Activated CD8-positive, alpha-beta T cell treated with anti-CD3 and anti-CD28 coated beads for 36 hours (primary cell): Measurements from ENCODE around the gene SAMD5. TPM values are rescaled to one million over a fixed set of nuclear protein-coding genes. Genes with fewer than 3 reads are reported as not detected.

Experiments
- ATAC-seq: fragments of 200-7000 bp; cut with Tn5 transposase; one replicate; pipeline ENCODE4 v1.10.0; 2021; ENCODE audit warnings: mild to moderate bottlenecking, moderate library complexity
- CTCF ChIA-PET: fragments of 350-600 bp; sonication (Branson Sonifier 250); formaldehyde crosslinking; loops from one replicate; lab custom pipeline; 2021; ENCODE audit warnings: antibody characterized with exemption; lab: Charles Lee
- POLR2A ChIA-PET: fragments of 350-600 bp; sonication (Branson Sonifier 250); formaldehyde crosslinking; loops from one replicate; lab custom pipeline; 2021; ENCODE audit warnings: antibody characterized with exemption; lab: Charles Lee
- DNase-seq: peaks from one replicate; pipeline ENCODE4 v3.0.0-alpha.2; 2020
- H3K27ac Mint-ChIP-seq: one replicate; pipeline ENCODE4 v1.8.0; 2021; ENCODE audit warnings: mild to moderate bottlenecking, mixed read lengths
- H3K27me3 Mint-ChIP-seq: one replicate; pipeline ENCODE4 v1.8.0; 2021; ENCODE audit warnings: mixed read lengths
- H3K36me3 Mint-ChIP-seq: one replicate; pipeline ENCODE4 v1.8.0; 2021; ENCODE audit warnings: low read depth, mixed read lengths
- H3K4me1 Mint-ChIP-seq: one replicate; pipeline ENCODE4 v1.8.0; 2021; ENCODE audit warnings: low read depth, mixed read lengths
- H3K4me3 Mint-ChIP-seq: one replicate; pipeline ENCODE4 v1.8.0; 2021; ENCODE audit warnings: mild to moderate bottlenecking, moderate library complexity, mixed read lengths
- H3K9me3 Mint-ChIP-seq: one replicate; pipeline ENCODE4 v1.8.0; 2021; ENCODE audit warnings: mixed read lengths
- CTCF ChIP-seq: fragments of 200-600 bp; IDR thresholded peaks from one replicate; pipeline ENCODE4 v1.8.0; 2022; ENCODE audit warnings: antibody characterized with exemption, mild to moderate bottlenecking
- intact Hi-C: fragments of 100-400 bp; cut with micrococcal nuclease; formaldehyde crosslinking; loops from one replicate; pipeline ENCODE4 v1.10.0; 2022
- total RNA-seq, 2 experiments: library from RNA; stranded (reverse); gene quantifications; one replicate each; pipeline ENCODE4 v1.2.3, GENCODE V29; 2021

Gene SAMD5
- total RNA-seq, 2 experiments from 2014 or later, result not detected

DNA sequence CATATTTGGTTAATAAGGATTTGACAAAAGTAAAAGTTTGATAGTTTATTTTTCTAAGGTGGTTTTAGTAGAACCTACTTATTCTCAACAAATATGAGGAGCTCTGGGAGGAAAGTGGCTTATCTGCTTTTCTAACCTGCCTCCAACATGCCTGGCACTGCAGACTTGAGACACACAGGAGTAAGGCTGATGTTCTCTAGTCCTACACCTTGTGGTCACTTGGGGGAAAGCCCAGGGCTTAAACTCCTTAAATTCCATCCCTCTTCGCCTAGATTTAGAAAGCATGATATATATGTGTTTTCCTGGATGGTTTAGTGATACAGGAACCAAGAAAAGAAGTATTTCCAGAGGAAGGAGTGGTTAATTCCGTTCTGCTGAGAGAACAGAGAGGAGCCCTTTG lies 39.9 kb upstream of the SAMD5 start:
- no peak for ATAC-seq
- Mint-ChIP-seq H3K27me3 (peaks cover 14% of the 10 kb centered on the region), H3K4me3 (no peak overlapping the region), H3K27ac (no peak overlapping the region), H3K9me3 (peaks cover 2% of the 10 kb centered on the region), H3K4me1 (no peaks in the 10 kb centered on the region), H3K36me3 (no peaks in the 10 kb centered on the region)
- intact Hi-C loops, result no loop called here
- POLR2A ChIA-PET, result no interaction called here
- CTCF ChIA-PET, result no interaction called here
- TF ChIP-seq CTCF, result no peak
- DNase-seq, result no peak

GRCh38 chr6:147479857-147480256 lies 28.6 kb upstream of the SAMD5 start:
- ChIA-PET CTCF (no interaction called here), POLR2A (no interaction called here)
- Mint-ChIP-seq H3K4me1 (no peaks in the 10 kb centered on the region), H3K36me3 (no peaks in the 10 kb centered on the region), H3K27me3 (peaks cover 1% of the 10 kb centered on the region), H3K27ac (no peak overlapping the region), H3K4me3 (no peak overlapping the region), H3K9me3 (no peaks in the 10 kb centered on the region)
- intact Hi-C loops, result no loop called here
- TF ChIP-seq CTCF, result no peak
- ATAC-seq (no peak), DNase-seq (no peak)

GRCh38 chr6:147486683-147487082 lies 21.8 kb upstream of the SAMD5 start:
- ChIA-PET POLR2A (no interaction called here), CTCF (no interaction called here)
- ATAC-seq (no peak), DNase-seq (no peak)
- no peak for TF ChIP-seq CTCF
- H3K4me3 Mint-ChIP-seq, result no peak overlapping the region
- H3K9me3 Mint-ChIP-seq, result no peaks in the 10 kb centered on the region
- H3K27ac Mint-ChIP-seq, result no peak overlapping the region
- intact Hi-C loops, result no loop called here
- no peaks in the 10 kb centered on the region for H3K36me3 Mint-ChIP-seq
- peaks cover 4% of the 10 kb centered on the region for H3K27me3 Mint-ChIP-seq
- H3K4me1 Mint-ChIP-seq, result no peaks in the 10 kb centered on the region

GRCh38 chr6:147497472-147497871 lies 11.0 kb upstream of the SAMD5 start:
- ATAC-seq (no peak), DNase-seq (no peak)
- intact Hi-C loops, result no loop called here
- Mint-ChIP-seq H3K9me3 (no peaks in the 10 kb centered on the region), H3K27me3 (peaks cover 14% of the 10 kb centered on the region), H3K27ac (no peak overlapping the region), H3K4me1 (no peaks in the 10 kb centered on the region), H3K36me3 (no peaks in the 10 kb centered on the region), H3K4me3 (no peak overlapping the region)
- TF ChIP-seq CTCF, result no peak
- ChIA-PET POLR2A (interaction anchor here (1.0 kb wide), 1 partner anchor 576 kb away, joined by 3 read pairs; no protein-coding TSS in a partner anchor), CTCF (interaction anchor here (1.2 kb wide), 1 partner anchor 9 kb away, joined by 6 read pairs; no protein-coding TSS in a partner anchor)

GRCh38 chr6:147503587-147503986 lies 4.9 kb upstream of the SAMD5 start:
- POLR2A ChIA-PET, result no interaction called here
- Mint-ChIP-seq H3K27ac (no peak overlapping the region), H3K9me3 (no peaks in the 10 kb centered on the region), H3K27me3 (peaks cover 36% of the 10 kb centered on the region), H3K4me3 (no peak overlapping the region), H3K4me1 (peaks cover 4% of the 10 kb centered on the region), H3K36me3 (no peaks in the 10 kb centered on the region)
- intact Hi-C loops, result no loop called here
- TF ChIP-seq CTCF, result no peak
- CTCF ChIA-PET, result no interaction called here
- no peak for ATAC-seq
- no peak for DNase-seq
